ENCODE measurements around the gene ZSWIM5.

- no peak for TF ChIP-seq JUN (IDR thresholded peaks at IDR 0.05; ENCODE audit: low read depth, low read length)
- no peak for TF ChIP-seq POLR2AphosphoS5 (IDR thresholded peaks at IDR 0.05; ENCODE audit: low read depth, low read length)
Observed at GRCh38 chr1:45101947-45102346, 104.5 kb downstream of the ZSWIM5 start.
